Upper lobe of left lung (tissue), 6 donors: ENCODE data around the gene COL8A2. TPM values are rescaled to one million over a fixed set of nuclear protein-coding genes. Genes with fewer than 3 reads are reported as not detected.

Experiments
- ATAC-seq, 2 donors: fragments of 200-7000 bp; cut with Tn5 transposase; one replicate each; pipeline ENCODE4 v1.9.1; 2022; ENCODE audit warnings: mild to moderate bottlenecking in 2 of 2, moderate library complexity in 2 of 2; ENCODE audit not compliant: low FRiP score in 2 of 2
- DNase-seq, 2 donors: peaks; one replicate each; pipeline ENCODE4 v3.0.0-alpha.2; 2019 to 2020
- H3K27ac ChIP-seq, 4 donors: fragments of 200-600 bp; sonication (generic); one replicate each; pipeline ENCODE4 v1.5.1; 2016 to 2019
- H3K27me3 ChIP-seq, 4 donors: fragments of 200-600 bp; sonication (generic); one replicate each; pipeline ENCODE4 v1.5.1; 2017 to 2019
- H3K36me3 ChIP-seq, 4 donors: fragments of 200-600 bp; sonication (generic); one replicate each; pipeline ENCODE4 v1.5.1; 2016 to 2019
- H3K4me1 ChIP-seq, 4 donors: fragments of 200-600 bp; sonication (generic); one replicate each; pipeline ENCODE4 v1.5.1; 2018 to 2019
- H3K4me3 ChIP-seq, 4 donors: fragments of 200-600 bp; sonication (generic); one replicate each; pipeline ENCODE4 v1.5.1; 2017 to 2019; ENCODE audit warnings: mild to moderate bottlenecking in 2 of 4, moderate library complexity in 1 of 4
- H3K9me3 ChIP-seq, 4 donors: fragments of 200-600 bp; sonication (generic); one replicate each; pipeline ENCODE4 v1.5.1; 2018 to 2019
- CTCF ChIP-seq, 6 experiments: fragments of 450-650 bp in 4 of 6; fragments of 200-600 bp in 2 of 6; sonication (generic) in 2 of 6; IDR thresholded peaks; one replicate each; pipeline ENCODE4 v1.5.1; 2016 to 2019; ENCODE audit warnings: antibody characterized with exemption in 6 of 6
- EP300 ChIP-seq, 4 donors: sonication (generic); formaldehyde crosslinking; IDR thresholded peaks; one replicate each; pipeline ENCODE4 v1.5.1; 2017; ENCODE audit warnings: antibody characterized with exemption in 4 of 4, control low read depth in 2 of 4
- POLR2A ChIP-seq, 4 donors: fragments of 450-650 bp; IDR thresholded peaks; one replicate each; pipeline ENCODE4 v1.5.1; 2016 to 2017; ENCODE audit warnings: antibody characterized with exemption in 4 of 4, mild to moderate bottlenecking in 2 of 4
- POLR2AphosphoS5 ChIP-seq, 2 donors: sonication (generic); formaldehyde crosslinking; IDR thresholded peaks; one replicate each; pipeline ENCODE4 v1.5.1; 2017; ENCODE audit warnings: antibody characterized with exemption in 2 of 2
- WGBS, 2 donors: methylation state at CpG; one replicate each; pipeline ENCODE4 v1.1.5; 2017 to 2018; 5-methylcytosine and 5-hydroxymethylcytosine counted together
- total RNA-seq, 6 donors: library from RNA; depleted of rRNA in 4 of 6; stranded (reverse); fragments of >200 nt in 4 of 6; gene quantifications; one replicate each; pipeline versions ENCODE4 v1.1.0 to v1.2.1, GENCODE V29; 2016 to 2021
- donor health status: DM: no; HTN: no; CAD: no; lungs with moderate emphysema.
- donor health status: DM: no; HTN: yes; CAD: no; lungs with severe emphysema.

Gene COL8A2
- total RNA-seq, 6 donors from 2014 or later: 2.5 to 20.8 (median 11.4) TPM

DNA sequence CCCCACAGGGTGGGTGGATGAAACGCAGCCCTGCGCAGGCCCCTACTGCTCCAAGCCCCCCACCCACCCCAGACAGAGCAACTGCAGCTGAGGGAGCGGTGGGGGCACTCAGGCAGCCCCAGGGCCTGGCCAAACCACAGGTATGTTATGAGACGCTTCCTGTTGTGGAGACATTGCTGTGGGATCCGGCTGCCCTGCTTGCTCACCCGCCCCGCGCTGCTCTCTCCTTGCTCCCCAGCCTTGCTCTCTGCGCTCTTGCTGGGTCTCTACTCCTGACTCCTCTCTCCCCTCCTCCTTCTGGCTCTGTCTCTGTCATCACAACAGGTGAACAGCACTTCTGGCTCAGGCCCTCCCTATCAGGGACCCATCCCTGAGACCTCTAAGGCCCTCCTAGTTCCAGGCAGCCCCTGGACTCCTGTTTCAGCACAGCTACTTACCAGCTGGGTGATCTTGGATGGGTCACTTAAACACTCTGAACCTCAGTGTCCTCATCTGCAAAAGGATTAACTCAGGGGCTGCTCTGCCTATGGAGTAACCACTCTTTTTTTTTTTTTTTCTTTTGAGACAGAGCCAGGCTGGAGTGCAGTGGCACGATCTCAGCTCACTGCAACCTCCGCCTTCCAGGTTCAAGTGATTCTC, 15.9 kb downstream of the COL8A2 start:
- Histone ChIP-seq H3K4me3 (no peak overlapping the region), H3K36me3 (no peaks in the 10 kb centered on the region), H3K4me1 (no peaks in the 10 kb centered on the region), H3K27ac (no peak overlapping the region), H3K27me3 (no peaks in the 10 kb centered on the region), H3K9me3 (no peaks in the 10 kb centered on the region)
- ATAC-seq (peak in 1 of 2 donors; percentile 41), DNase-seq (no peak)
- no peak for TF ChIP-seq CTCF (IDR thresholded peaks at IDR 0.05)
- WGBS, 2 donors: 59 to 75% methylated on average over 9 to 11 of the region's 11 CpGs

GRCh38 chr1:36108314-36108713, 16.7 kb downstream of the COL8A2 start:
- H3K9me3 ChIP-seq: no peaks in the 10 kb centered on the region
- WGBS, 2 donors: 79 to 90% methylated on average over 14 of the region's 14 CpGs
- no peaks in the 10 kb centered on the region for H3K36me3 ChIP-seq
- DNase-seq (no peak), ATAC-seq (no peak)
- TF ChIP-seq POLR2A (IDR thresholded peaks at IDR 0.05): no peak
- no peak for TF ChIP-seq POLR2AphosphoS5 (IDR thresholded peaks at IDR 0.05)
- TF ChIP-seq CTCF (IDR thresholded peaks at IDR 0.05): no peak
- TF ChIP-seq EP300 (IDR thresholded peaks at IDR 0.05): no peak
- no peak overlapping the region for H3K4me3 ChIP-seq
- H3K27ac ChIP-seq: no peak overlapping the region
- no peaks in the 10 kb centered on the region for H3K27me3 ChIP-seq
- H3K4me1 ChIP-seq: no peaks in the 10 kb centered on the region

- Histone ChIP-seq H3K4me1 (no peaks in the 10 kb centered on the region), H3K27me3 (no peaks in the 10 kb centered on the region), H3K36me3 (no peaks in the 10 kb centered on the region), H3K4me3 (no peak overlapping the region), H3K9me3 (no peaks in the 10 kb centered on the region), H3K27ac (no peak overlapping the region)
- TF ChIP-seq EP300 (IDR thresholded peaks at IDR 0.05) (no peak), POLR2AphosphoS5 (IDR thresholded peaks at IDR 0.05) (no peak), POLR2A (IDR thresholded peaks at IDR 0.05) (no peak)
- WGBS, 2 donors: 75 to 83% methylated on average over 9 of the region's 9 CpGs
- DNase-seq (peak in 1 of 2 donors; percentile 65), ATAC-seq (peak; percentile 30 to 68)
Measured at GRCh38 chr1:36107394-36107793, 17.6 kb downstream of the COL8A2 start.

- 44 to 52% methylated on average over 5 of the region's 5 CpGs for WGBS, 2 donors
- no peak for ATAC-seq
Measured at GRCh38 chr1:36106269-36106668, 18.8 kb downstream of the COL8A2 start.

GRCh38 chr1:36101546-36101945, 23.5 kb downstream of the COL8A2 start:
- Histone ChIP-seq H3K27me3 (no peaks in the 10 kb centered on the region), H3K27ac (no peak overlapping the region), H3K9me3 (no peaks in the 10 kb centered on the region), H3K4me3 (no peak overlapping the region), H3K36me3 (no peaks in the 10 kb centered on the region), H3K4me1 (peaks cover 0 to 19% (median 7%) of the 10 kb centered on the region in 4 donors)
- TF ChIP-seq EP300 (IDR thresholded peaks at IDR 0.05) (no peak), POLR2A (IDR thresholded peaks at IDR 0.05) (no peak), POLR2AphosphoS5 (IDR thresholded peaks at IDR 0.05) (no peak), CTCF (IDR thresholded peaks at IDR 0.05) (no peak)
- no peak for ATAC-seq
- 93 to 96% methylated on average over 5 of the region's 5 CpGs for WGBS, 2 donors
- no peak for DNase-seq

More at GRCh38 chr1:36106269-36106668, 18.8 kb downstream of the COL8A2 start:
- Histone ChIP-seq H3K4me3 (no peak overlapping the region), H3K9me3 (no peaks in the 10 kb centered on the region), H3K27ac (no peak overlapping the region), H3K36me3 (no peaks in the 10 kb centered on the region), H3K4me1 (no peaks in the 10 kb centered on the region), H3K27me3 (no peaks in the 10 kb centered on the region)
- DNase-seq: no peak
- TF ChIP-seq POLR2A (IDR thresholded peaks at IDR 0.05) (no peak), POLR2AphosphoS5 (IDR thresholded peaks at IDR 0.05) (no peak), CTCF (IDR thresholded peaks at IDR 0.05) (no peak), EP300 (IDR thresholded peaks at IDR 0.05) (no peak)
